Left ventricle myocardium inferior (tissue), 1 donor: ENCODE results near the gene TIMP1. TPM values are rescaled to one million over a fixed set of nuclear protein-coding genes. Genes with fewer than 3 reads are reported as not detected.

Experiments used
- DNase-seq: peaks from one replicate; pipeline ENCODE4 v3.0.0-alpha.2; 2020
- H3K27ac ChIP-seq: fragments of 200-600 bp; replicated peaks from 2 replicates; pipeline ENCODE4 v1.8.0; 2021
- H3K27me3 ChIP-seq: fragments of 200-600 bp; 2 replicates; pipeline ENCODE4 v1.8.0; 2021; ENCODE audit warnings: low read depth
- H3K36me3 ChIP-seq: fragments of 200-600 bp; 2 replicates; pipeline ENCODE4 v1.8.0; 2021
- H3K4me1 ChIP-seq: fragments of 200-600 bp; 2 replicates; pipeline ENCODE4 v1.8.0; 2021
- H3K4me3 ChIP-seq: fragments of 200-600 bp; 2 replicates; pipeline ENCODE4 v1.8.0; 2021; ENCODE audit warnings: mild to moderate bottlenecking, moderate library complexity
- H3K9me3 ChIP-seq: fragments of 200-600 bp; replicated peaks from 2 replicates; pipeline ENCODE4 v1.8.0; 2021
- CTCF ChIP-seq: fragments of 200-600 bp; IDR thresholded peaks from 2 replicates; pipeline ENCODE4 v1.8.0; 2021; ENCODE audit warnings: antibody characterized with exemption, mild to moderate bottlenecking, borderline replicate concordance
- intact Hi-C: fragments of 100-400 bp; cut with micrococcal nuclease; formaldehyde crosslinking; loops from one replicate; pipeline ENCODE4 v1.11.0; 2022
- long read RNA-seq: library from polyadenylated mRNA; unstranded; transcript quantifications from one replicate; pipeline ENCODE4 v2.0.0, GENCODE V29; 2021
- total RNA-seq: library from RNA; stranded (reverse); fragmentation: NEBNext Ultra II Directional; extraction: Animal tissue kit (Norgen Biotek cat#: 25700); gene quantifications from one replicate; pipeline ENCODE4 v1.2.1, GENCODE V29; 2021
- donor health status: DM: no; HTN: yes; CAD: no; lungs with severe emphysema.

Gene TIMP1
- 99.3 TPM for total RNA-seq
- long read RNA-seq, transcript TIMP1-201 (6 exons, 892 nt) = major isoform, 31 of 37 reads
- long read RNA-seq, partial matches to known transcripts = 3 of 37 reads
- long read RNA-seq, other reads (novel, unspliced or antisense) = 1 of 37 reads

GRCh38 chrX:47581731-47582647 lies at the start of gene TIMP1:
Gene TIMP1, plus strand, starts transcription at chrX:47582436. Its CDS starts 980 bp downstream, at chrX:47583416.
- Histone ChIP-seq H3K4me1 (no peaks in the 10 kb centered on the region), H3K9me3 (no peaks in the 10 kb centered on the region), H3K27ac (peak within 1 kb of the TSS; percentile 77), H3K36me3 (no peaks in the 10 kb centered on the region), H3K4me3 (peak within 1 kb of the TSS; percentile 62), H3K27me3 (no peaks in the 10 kb centered on the region)
- peak; percentile 87 for DNase-seq
- TF ChIP-seq CTCF = no peak
- intact Hi-C loops = no loop called here

GRCh38 chrX:47539860-47540259 lies 42.4 kb upstream of the TIMP1 start:
- intact Hi-C loops = no loop called here
- DNase-seq = no peak
- H3K4me1 ChIP-seq = peaks cover 23% of the 10 kb centered on the region

GRCh38 chrX:47540754-47541538 lies 41.3 kb upstream of the TIMP1 start:
- peak; percentile 63 for DNase-seq
- intact Hi-C loops = no loop called here
- Histone ChIP-seq H3K4me3 (no peak overlapping the region), H3K27me3 (no peaks in the 10 kb centered on the region), H3K9me3 (no peaks in the 10 kb centered on the region), H3K4me1 (peaks cover 23% of the 10 kb centered on the region), H3K27ac (peak overlapping the region; percentile 84), H3K36me3 (no peaks in the 10 kb centered on the region)
- peak; percentile 67 for TF ChIP-seq CTCF

More at GRCh38 chrX:47539860-47540259, 42.4 kb upstream of the TIMP1 start:
- no peak for TF ChIP-seq CTCF
- Histone ChIP-seq H3K27me3 (no peaks in the 10 kb centered on the region), H3K27ac (peak overlapping the region; percentile 84), H3K9me3 (no peaks in the 10 kb centered on the region), H3K36me3 (no peaks in the 10 kb centered on the region), H3K4me3 (no peak overlapping the region)

- Histone ChIP-seq H3K27me3 (no peaks in the 10 kb centered on the region), H3K36me3 (no peaks in the 10 kb centered on the region), H3K27ac (no peak overlapping the region), H3K4me1 (peaks cover 23% of the 10 kb centered on the region), H3K4me3 (no peak overlapping the region), H3K9me3 (no peaks in the 10 kb centered on the region)
- intact Hi-C loops = no loop called here
- DNase-seq = no peak
- TF ChIP-seq CTCF = no peak
Observed at GRCh38 chrX:47543496-47543895, 38.7 kb upstream of the TIMP1 start.

GRCh38 chrX:47556045-47556623 lies 26.1 kb upstream of the TIMP1 start:
- intact Hi-C loops = no loop called here
- H3K27me3 ChIP-seq = no peaks in the 10 kb centered on the region
- H3K4me3 ChIP-seq = peak overlapping the region; percentile 69
- TF ChIP-seq CTCF = no peak
- no peaks in the 10 kb centered on the region for H3K36me3 ChIP-seq
- no peaks in the 10 kb centered on the region for H3K9me3 ChIP-seq
- DNase-seq = peak; percentile 88
- H3K4me1 ChIP-seq = no peaks in the 10 kb centered on the region
- peak overlapping the region; percentile 91 for H3K27ac ChIP-seq
